ENCODE results near the gene NEDD4L.

- TF ChIP-seq PATZ1 (CRISPR knock-in tag; IDR thresholded peaks at IDR 0.05; ENCODE audit: borderline replicate concordance) (no peak), ZFP3 (CRISPR knock-in tag; IDR thresholded peaks at IDR 0.05) (no peak), ESRRG (CRISPR knock-in tag; IDR thresholded peaks at IDR 0.05) (no peak), ZNF8 (CRISPR knock-in tag; IDR thresholded peaks at IDR 0.05) (no peak), TOX (CRISPR knock-in tag; IDR thresholded peaks at IDR 0.05; ENCODE audit: borderline replicate concordance) (no peak), POU6F1 (CRISPR knock-in tag; IDR thresholded peaks at IDR 0.05; ENCODE audit: borderline replicate concordance, low read depth) (no peak), ZNF70 (CRISPR knock-in tag; IDR thresholded peaks at IDR 0.05) (no peak), ISL1 (CRISPR knock-in tag; IDR thresholded peaks at IDR 0.05) (no peak), ZFP30 (CRISPR knock-in tag; IDR thresholded peaks at IDR 0.05) (no peak), RARB (CRISPR knock-in tag; IDR thresholded peaks at IDR 0.05) (no peak), TSHZ2 (CRISPR knock-in tag; IDR thresholded peaks at IDR 0.05) (no peak), BACH2 (CRISPR knock-in tag; IDR thresholded peaks at IDR 0.05; ENCODE audit: borderline replicate concordance) (no peak)
Measured at GRCh38 chr18:58396144-58396543, 352.1 kb downstream of the NEDD4L start.
